Measurements from ENCODE around the gene NRXN2.

DNA sequence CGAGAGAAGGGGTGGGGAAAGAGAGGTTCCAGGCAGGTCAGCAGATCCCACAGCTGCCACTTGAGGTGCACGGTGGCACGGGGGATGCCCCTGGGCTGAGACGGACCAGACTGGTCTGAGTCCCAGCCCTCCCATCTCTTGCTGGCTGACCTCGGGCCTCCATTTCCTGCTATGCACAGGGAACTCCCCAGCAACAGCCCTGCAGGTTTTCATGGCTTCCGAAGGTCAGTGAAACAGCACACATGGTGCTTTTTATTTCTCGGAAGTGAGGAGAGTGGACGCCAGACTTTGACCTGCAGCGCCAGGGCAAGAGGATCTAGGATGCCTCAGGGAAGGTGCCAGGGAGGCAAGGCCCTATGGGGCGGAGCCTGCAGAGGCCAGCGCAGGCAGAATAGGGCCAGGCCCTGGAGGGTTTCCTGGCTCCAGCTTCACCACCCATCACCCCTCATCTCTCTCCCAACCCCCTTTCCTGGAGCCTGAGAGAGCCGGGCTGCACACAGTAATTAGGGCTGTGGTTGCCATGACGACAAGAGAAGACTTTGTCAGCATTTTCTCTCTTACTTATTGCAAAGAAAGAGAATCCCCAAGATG is 102.5 kb downstream of the NRXN2 start:
- TF ChIP-seq CTCF (IDR thresholded peaks at IDR 0.05; ENCODE audit: low read depth, low read length): no peak
- TF ChIP-seq POLR2A (IDR thresholded peaks at IDR 0.05; ENCODE audit: extremely low read depth, insufficient read length): no peak
- no peak for TF ChIP-seq MYC (IDR thresholded peaks at IDR 0.05; ENCODE audit: low read depth, low read length)
- TF ChIP-seq MAX (IDR thresholded peaks at IDR 0.05; ENCODE audit: low read depth, low read length): no peak
